ENCODE data around the gene ABCG1.
"Not testable (repeated sequence)": the region's sequence is repeated elsewhere in the genome, so short reads cannot be mapped to it uniquely, and the experiment has no call there.

The ABCG1 gene

DNA sequence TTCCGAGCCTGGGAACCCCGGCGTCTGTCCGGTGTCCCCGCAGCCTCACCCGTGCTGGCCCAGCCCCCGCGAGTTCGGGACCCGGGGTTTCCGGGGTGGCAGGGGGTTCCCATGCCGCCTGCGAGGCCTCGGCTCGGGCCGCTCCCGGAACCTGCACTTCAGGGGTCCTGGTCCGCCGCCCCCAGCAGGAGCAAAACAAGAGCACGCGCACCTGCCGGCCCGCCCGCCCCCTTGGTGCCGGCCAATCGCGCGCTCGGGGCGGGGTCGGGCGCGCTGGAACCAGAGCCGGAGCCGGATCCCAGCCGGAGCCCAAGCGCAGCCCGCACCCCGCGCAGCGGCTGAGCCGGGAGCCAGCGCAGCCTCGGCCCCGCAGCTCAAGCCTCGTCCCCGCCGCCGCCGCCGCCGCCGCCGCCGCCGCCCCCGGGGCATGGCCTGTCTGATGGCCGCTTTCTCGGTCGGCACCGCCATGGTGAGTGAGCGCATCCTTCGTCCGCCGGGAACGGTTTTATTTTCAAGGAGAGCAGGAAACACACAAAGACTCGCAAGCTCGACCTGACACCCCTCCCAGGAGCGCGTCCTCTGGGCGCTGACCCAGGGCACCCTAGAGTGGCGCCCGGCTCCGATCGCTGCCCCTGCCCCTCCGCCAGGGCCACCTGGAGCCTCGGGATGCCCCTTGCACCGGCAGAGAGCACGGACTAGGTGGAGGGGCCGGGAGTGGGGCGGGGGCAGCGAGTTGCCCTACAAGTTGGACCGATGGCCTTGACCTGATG lies at the start of gene ABCG1:
ABCG1 (plus strand) TSS at position 305 of the 770 bp plus-strand sequence; CDS start at position 428, 123 bp downstream.
- DNase-seq (ENCODE audit: low spot score): no peak

DNA sequence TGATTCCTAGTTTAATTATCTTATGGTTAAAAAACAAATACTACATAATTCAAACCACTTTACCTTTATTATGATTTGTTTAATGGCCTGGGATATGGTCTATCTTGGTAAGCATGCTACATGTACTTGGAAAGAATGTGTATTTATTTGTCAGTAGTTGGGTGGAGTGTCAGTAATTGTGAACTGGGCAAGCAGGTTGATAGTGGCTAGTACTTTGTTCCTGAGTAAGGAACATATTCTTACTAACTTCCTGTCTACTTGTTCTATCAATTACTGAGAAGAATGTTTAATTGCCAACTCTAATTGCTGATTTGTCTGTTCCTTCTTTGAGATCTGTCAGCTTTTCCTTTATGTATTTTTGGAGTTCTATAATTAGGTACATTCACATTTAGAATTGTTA lies 49.2 kb upstream of the ABCG1 start:
- no peak for DNase-seq (ENCODE audit: low spot score)

DNA sequence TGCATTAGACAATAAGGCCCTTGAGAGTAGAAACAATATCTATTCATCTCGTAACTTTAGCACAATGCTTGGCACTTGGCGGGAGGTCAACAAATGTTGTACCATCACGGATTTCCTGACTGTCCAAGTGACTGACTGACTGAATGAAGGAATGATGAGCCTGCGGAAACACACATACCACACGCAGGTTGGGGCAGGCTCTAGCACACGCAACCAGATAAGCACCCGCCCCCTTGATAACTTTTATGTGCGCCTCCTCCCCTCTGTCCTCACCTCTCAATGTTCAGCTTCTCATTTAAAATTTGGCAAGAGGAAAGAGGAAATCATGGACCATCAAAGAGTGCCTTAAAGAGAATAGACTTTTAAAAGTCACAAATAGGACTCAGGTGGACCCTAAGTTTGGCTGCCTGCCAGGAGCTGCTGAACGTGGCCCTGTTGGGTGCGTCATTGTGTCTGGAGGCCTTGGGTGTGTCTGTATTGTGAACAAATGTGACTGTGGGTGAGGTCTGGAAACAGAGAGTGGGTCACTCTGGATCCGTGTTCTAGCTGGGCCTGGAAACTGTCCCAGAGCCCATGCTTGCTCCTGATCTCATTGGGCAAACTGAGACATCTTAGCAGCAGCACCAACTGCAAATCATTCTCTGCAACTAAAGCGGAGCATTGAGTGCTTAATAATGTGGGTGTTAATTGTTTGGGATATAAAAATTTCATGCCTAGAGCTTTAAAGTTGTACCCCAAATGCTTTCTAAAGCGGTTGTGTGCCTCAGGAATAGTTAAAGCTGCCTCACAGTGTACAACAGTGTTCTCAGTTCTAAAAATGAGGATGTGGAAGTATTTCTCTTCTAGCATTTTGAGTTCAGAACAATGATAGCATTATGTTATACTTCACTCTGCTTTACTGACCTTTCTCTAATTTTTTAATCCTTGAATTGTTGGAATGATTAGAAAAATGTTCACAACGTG lies 47.6 kb upstream of the ABCG1 start:
- no peak for DNase-seq (ENCODE audit: low spot score)

DNA sequence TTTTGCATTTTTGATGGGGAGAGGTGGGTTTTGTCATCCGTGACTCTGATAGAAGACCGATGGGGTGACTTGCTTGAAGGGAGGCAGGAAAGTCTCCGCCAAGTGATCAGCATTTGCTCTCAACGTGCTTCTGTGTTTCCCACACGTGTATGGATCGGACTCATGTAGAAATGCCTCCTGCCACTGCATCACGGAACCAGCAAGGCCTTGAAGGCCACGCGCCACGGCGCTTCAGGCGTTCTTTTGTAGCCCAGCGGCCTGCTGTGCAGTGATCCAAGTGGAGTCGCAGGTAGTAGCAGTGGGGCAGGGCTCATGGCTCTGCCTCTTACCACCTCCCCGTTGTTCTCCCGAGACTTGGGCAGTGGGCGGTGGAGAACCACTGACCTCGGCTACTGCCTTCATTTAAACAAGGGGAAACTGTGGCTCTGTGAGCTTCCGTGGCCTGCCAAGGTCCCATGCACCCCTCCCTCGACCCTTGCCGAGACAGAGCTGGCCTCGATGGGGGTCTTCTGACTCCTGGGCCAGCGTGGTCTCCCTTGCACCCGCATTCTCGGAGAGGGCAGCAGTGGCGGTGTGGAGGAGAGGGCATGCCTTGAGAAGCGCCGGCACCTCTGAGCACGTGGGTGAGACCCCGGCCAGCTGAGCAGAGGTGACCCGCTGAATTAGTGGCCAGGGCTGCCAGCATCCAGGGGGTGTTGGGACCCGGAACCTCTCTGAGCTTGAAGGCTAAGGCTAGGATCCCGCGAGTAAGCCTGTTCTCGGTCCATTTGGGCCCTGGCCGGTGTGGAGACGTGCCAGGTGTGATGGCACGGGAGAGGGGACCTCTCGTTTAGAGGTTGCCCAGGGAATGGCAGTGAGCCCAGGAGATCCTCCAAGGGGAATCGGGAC lies 46.1 kb upstream of the ABCG1 start:
- DNase-seq (ENCODE audit: low spot score): no peak

DNA sequence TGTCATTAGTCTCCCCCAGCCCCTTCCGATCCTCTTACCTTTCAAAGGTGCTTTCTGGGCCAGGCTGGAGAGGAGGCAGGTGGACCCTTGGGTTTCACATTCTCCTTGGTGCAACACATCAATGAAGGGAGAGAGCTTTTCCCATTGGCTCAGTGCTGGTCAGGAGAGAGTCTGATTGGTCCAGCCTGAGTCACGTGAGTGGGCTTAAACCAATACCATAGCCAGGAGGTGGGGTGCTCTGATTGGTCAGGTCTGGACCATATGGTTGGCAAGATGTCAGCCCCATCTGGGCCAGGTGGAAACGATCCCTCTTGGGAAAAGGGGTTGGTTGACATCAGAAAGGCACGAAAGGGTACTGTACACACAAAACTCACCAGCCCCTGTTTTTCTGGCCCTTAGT lies 44.8 kb upstream of the ABCG1 start:
- DNase-seq (ENCODE audit: low spot score): no peak

DNA sequence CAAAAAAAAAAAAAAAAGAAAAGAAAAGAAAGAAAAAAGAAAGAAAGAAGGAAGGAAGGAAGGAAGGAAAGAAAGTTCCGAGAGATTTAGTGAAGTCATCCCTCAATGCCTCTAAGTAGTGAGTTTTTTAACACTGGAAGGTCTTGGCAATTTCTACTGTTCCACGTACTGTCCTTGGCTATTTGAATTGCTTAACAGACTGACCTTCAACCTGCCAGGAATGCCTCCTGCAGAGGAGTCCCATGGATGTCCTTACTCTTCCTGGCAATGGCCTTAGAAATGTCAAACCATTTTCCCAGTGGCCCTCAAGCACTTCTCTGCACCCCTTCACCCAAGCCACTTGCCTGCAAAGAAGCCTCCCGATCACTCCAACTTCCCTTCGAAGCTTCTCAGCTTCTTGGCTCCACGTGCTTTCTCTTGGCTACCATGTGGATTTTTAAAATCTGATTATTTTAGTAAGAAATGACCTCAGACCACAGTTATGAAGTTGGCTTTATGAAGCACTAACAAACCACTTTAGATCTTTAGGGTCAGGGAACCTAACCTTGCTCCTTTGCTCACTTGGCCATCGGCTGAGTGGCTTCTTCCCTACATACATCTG lies 43.7 kb upstream of the ABCG1 start:
- no peak for DNase-seq (ENCODE audit: low spot score)

DNA sequence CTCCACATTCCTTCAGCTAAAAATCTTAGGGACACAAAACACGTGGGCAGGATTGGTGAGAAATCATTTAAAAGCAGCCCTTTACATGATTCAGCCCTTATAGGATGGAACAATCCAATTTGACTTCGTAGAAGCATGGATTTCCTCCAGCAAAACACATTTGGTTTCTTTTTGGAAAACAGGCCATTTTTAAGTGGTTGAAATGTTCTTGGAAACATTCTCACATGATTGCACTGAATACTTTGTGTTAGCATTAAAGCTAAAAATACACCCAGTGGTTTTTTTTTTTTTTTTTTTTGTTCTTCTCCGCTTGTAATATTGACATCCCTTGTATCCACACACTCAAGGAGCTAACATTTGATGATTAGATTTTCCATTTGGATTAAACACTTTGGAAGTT lies 42.1 kb upstream of the ABCG1 start:
- no peak for DNase-seq (ENCODE audit: low spot score)

DNA sequence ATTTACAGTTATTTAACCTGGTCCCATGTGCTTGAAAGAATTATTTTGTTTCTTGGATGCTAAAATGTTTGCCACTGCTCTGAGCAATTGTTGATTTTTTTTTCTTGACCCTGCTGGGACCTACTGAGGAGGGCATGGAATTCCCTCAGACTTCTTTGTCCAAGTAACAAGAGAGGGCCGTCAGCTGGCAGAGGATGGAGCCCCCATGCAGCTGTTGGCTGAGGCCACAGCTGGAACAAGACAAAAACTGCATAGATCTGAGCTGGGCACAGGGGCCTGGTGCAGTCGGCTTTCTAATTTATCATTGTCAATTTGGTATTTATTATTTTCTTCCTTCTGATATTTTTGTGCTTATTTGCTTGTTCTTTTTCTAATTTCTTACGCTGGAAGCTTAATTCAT lies 39.6 kb upstream of the ABCG1 start:
- no peak for DNase-seq (ENCODE audit: low spot score)

DNA sequence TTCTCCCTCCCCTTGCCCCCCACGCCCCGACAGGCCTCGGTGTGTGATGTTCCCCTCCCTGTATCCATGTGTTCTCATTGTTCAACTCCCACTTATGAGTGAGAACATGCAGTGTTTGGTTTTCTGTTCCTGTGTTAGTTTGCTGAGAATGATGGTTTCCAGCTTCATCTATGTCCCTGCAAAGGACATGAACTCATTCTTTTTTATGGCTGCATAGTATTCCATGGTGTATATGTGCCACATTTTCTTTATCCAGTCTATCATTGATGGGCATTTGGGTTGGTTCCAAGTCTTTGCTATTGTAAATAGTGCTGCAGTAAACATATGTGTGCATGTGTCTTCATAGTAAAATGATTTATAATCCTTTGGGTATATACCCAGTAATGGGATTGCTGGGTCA lies 38.9 kb upstream of the ABCG1 start:
- DNase-seq (ENCODE audit: low spot score): not testable (repeated sequence)

DNA sequence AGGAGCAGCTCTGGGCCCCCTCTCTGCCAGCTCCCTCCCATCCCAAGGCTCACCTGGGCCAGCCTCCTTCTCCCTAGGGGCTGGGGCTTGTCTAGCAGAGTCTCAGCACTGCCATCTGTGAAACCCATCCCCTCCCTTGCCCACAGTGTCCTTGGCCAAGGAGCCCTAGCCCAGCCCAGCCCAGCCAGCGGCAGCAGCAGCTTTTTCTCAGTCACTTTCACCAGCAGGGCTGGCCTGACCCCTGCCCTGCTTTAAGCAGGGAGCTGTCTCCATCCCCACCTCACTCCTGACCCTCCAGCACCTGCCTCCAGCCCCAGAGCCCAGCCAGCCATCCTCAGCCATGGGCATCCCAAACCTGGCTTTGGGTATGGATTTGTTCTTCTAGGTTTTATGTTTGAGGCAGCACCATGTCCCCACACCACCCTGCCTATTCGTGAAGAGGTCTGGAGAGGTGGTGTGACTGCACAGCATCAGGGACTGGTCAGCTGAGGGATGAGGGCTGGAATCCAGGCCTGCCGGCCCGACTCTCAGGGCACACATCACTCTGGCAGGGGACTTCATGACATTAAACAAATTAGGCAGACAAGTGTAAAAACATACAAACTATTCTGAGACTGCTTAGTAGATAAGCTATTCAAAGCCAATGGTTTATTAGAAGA lies 36.1 kb upstream of the ABCG1 start:
- DNase-seq (ENCODE audit: low spot score): no peak

DNA sequence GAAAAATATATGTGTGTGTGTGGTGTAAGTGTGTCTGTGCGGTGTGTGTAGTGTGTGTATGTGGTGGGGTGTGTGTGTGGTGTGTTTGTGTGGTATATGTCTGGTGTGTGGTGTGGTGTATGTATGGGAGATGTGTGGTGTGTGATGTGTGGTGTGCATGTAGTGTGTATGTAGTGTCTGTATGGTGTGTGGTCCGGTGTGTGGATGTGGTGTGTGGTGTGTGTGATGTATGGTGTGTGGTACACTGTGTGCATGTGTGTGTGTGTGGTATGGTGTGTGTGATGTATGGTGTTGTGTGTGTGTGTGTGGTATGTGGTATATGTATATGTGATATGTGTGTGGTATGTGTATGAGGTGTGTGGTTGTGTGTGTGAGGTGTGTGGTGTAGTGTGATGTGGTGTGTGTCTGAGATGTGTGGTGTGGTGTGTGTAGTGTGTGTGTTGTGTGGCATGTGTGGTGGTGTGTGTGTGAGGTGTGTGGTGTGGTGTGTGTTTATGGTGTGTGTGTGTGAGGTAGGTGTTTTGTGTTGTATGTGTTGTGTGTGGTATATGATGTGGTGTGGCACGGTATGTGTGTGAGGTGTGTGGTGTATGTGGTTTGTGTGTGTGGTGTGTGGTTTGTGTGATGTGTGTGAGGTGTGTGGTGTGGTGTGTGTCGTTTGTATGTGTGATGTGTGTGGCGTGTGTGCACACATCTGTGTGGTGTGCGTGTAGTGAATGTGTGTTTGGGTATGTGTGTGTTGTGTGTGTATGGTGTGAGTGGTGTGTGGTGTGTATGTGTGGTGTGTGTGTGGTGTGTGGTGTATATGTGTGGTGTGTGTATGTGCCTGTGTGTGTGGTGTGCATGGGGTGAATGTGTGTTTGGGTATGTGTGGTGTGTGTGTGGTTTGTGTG lies 35.3 kb upstream of the ABCG1 start:
- DNase-seq (ENCODE audit: low spot score): no peak

DNA sequence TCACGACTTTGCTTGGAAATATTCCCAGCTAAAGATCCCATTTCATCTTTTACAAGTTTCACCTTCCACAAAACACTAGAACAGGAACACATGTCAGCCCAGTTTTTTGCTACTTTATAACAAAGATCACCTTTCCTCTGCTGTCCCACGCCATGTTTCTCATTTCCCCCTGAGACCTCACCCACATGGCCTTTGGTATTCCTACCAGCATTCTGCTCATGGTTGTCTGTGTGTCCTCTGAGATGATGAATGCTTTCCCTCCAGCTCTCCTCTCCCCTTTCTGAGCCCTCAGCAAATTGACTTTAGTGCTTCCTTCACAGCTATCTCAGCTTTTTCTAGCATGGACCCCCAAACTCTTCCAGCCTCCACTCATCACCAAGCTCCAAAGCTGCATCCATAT lies 32.3 kb upstream of the ABCG1 start:
- no peak for DNase-seq (ENCODE audit: low spot score)

DNA sequence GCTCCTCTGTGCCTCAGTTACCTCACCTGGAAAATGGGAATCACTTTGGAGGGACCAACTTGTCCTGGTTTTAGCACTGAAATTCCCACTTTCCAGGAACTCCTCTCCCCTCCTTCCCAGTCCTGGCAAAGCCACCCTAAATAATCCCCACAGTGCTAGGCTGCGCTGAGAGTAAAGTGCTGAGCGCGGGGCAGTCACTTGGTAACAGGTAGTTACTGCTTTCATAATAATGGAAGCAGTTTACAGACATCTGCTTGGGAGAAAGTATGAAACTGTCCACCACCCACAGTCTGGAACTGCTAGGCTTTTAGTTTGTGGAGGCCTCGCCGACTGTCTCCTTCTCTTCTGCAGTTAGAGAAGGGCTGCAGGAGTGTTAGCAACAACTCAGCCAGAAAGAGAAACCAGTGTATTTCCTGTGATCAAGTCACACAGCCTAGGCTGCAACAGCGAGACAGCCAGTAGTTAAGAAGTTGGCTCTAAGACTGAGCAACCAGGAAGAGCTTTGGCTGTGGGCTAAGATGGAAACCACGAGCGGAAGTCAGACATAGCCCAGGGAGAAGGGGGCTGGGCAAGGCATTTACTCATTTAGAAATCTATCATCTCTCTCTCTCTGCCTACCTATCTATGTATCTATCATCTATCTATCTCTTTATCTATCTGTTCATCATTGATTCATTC lies 30.8 kb upstream of the ABCG1 start:
- DNase-seq (ENCODE audit: low spot score): no peak

DNA sequence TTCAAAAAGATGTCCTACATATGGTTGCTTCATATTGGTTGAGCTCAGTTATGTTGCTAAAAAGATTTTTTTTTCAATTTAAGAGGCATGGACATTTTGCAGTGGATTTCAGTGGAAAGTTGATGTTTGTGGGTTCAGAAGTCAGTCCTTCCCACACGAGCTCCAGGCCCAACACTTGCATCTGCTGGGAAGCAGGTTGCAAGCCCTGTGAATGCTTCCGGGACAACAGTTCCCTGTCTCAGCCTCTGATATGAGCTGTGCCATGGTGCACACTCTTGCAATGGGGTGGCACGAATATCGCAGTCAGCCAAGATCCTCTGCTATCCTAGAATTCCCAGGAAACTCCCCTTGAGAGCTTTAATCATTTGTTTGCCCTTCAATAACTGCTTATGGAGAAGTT lies 30.3 kb upstream of the ABCG1 start:
- no peak for DNase-seq (ENCODE audit: low spot score)

DNA sequence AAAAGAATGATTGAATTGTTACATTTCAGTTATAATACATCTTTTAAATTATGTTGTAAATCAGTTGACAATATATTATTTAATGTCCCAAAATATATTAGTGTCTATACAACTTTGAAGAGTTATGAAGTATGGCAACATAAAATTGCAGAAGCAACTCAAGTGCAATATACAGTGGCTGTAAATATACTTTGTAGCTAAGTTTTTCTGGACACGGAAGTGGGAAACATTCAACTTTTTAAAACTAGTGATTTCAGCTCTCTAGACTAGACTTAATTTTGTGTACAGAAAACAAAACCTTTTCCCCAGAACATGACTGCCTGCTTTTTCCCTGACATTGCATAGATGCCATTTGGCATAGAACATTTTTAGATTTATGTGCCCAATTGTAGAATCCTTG lies 29.5 kb upstream of the ABCG1 start:
- DNase-seq (ENCODE audit: low spot score): no peak

DNA sequence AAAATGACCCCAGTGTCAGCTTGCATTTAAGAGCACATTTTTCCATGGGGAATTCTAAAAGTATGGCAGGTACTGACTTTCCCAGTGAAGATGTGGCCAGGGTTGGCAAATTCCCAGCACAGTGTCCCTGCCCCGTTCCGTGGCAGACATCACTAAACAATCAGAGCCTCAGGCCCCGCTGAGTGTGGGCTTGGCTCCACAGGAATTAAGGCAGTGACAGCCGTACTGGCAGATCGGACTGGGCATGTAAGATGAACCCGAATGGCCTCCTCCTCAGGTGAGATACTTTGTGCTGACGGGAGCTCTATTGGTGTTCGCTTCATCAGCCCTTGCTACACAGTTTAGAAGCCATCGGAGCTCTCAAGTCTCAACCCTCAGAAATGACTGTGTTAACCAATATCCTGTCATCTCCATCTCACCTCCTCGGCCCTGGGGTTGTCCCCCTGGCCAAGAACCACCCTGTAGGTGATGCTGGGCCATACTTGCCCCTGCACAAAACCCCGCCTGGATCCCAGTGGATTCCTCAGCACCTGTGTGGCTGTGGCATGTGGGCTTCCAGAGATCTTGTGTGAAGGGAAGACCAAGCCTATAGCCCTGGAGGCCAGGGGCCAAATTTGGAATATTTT lies 29.0 kb upstream of the ABCG1 start:
- no peak for DNase-seq (ENCODE audit: low spot score)

DNA sequence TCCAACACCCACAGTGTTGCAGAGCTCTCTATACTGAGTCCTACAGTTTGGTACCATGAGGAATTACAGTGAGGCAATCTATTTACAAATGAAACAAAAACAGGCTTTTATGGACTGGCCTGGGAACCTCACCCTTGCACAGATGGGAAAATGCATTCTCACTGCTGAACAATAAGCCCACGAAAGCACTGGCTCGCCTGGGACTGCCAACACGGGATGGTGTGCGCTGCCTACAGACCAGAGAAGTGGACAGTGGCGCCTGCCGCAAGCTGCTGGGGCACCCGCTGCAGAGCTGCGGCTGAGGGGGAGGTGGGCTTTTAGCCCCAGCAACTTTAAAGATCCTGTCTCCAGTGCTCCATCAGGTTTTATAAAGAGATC lies 28.5 kb upstream of the ABCG1 start:
- DNase-seq (ENCODE audit: low spot score): no peak

DNA sequence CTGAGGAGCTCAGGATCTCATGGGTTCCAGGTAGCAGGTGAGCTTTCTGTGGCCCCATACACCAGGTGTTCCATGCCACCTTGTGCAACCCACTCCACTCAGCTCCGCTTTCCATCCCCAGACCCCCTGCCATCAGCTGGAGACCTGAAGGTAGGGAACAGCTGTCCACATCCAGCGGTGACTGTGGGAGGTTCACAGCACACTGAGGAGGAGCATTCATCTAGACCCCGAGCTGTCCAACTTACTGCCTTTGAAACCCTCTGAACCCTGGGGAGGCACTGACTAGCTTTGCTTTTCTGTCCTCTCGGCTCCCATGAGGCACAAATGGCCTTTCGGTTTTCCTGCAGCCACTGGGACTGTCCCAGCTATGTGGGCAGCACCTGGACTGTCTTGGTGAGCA lies 27.9 kb upstream of the ABCG1 start:
- no peak for DNase-seq (ENCODE audit: low spot score)

Data from hepatic stellate cell (primary cell).